Fibroblast of skin of left quadriceps (primary cell): Measurements from ENCODE around the gene HOXC4.

ENCODE experiments used
- DNase-seq, 2 experiments: peaks; one replicate each; pipeline ENCODE4 v3.0.0-alpha.2; 2013; ENCODE audit warnings: low read depth in 2 of 2

The HOXC4 gene

DNA sequence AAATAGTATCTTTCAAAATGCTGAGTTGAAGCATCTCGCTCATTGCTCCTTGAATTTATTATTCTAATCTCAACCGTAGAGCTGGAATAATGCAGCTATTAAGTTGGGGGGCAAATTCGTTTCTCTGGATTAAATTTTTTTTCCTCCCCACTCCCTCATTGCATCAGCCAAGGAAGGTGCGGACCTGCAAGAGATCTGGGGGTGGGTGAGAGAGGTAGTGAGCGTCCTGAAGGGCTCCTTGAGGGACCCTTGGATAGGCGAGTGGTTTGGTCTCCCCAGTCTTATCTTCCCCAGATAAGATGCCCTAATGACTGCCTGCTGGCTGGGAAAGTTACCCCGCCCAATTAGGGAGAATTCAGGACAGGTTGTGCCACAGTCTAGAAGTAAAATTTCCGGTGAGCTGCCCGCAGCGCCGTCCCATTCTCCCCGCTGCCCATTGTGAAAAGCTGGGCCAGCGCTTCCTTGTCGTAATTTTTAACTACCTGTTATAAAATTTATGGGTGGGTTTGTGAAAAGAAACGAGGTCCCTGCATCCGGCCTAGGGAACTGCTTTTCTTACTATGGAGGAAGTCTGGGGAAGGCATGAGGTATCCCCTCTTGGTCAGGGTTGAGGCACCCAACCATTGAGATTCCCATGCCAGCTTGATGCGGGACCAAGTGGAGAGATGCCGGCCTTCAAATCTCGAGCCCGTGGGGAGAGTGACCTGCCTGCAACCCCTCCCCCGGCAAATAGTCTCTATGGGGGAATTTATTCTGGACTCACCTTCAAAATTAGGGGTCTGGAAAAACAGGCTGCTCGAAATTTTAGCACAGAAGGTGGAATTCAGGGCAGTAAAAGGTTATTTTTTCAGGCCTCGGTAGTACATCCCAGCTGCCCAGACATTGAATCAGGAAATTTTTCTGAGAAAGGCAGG is 38.4 kb upstream of the HOXC4 start:
- DNase-seq, result no peak

GRCh38 chr12:54016051-54016450 is 37.6 kb upstream of the HOXC4 start:
- no peak for DNase-seq

- DNase-seq, result peak; percentile 94
Measured at GRCh38 chr12:54016478-54016964, 37.1 kb upstream of the HOXC4 start.

GRCh38 chr12:54017027-54017788 is 36.4 kb upstream of the HOXC4 start:
- DNase-seq, result no peak

DNA sequence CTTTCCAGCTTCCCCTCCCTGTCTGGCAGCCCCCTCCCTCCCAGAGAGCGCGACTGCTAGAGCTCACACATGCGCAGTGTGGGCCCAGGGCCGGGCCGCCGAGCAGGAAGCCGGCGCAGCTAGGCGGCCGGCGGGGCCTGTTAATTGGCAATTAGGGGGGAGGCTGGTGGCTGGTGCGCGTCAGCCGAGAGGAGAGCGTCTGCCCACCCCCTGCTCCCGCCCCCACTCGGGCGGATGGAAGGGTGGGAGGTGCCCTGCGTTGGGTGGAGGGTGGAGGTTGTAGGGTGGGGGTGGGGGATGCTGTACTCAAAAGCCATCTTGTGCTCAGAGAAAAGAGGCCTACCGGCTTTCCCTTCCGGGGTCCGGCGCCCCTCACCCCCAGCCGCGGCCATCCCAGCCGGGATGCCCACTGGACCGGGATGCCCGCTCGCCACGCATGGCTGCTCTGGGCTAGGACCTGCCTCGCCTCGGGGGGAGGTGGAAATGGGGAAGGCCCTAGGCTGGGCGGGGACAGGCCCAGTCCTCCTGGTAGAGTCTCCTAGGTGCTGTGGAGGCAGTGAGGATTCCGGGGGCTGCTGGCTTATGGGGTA is 35.7 kb upstream of the HOXC4 start:
- peak; percentile 96 for DNase-seq

DNA sequence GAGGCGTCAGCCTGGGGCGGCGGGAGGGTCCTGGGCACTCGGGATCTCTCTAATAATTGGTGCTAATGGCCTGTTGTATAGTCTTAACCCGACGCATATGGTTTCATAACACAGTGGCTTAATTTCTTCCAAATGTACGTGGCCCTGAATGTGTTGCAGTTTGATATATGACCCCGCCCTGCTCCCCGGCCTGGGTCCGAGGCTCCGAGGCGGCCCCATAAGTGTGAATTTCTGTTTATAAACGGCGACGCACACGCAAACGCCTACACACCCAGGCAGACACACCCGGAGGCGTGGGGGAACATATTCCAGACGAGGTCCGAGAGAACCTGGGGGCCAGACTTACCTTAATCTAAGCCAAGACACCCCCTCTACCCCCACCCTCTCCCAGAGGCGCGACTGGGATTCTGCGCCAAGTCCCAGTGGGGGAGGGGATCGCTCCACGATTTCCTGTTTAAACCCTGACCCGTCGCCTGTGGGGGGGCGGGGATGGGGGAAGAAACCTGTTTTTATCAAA is 35.1 kb upstream of the HOXC4 start:
- DNase-seq, result peak in 1 of 2 experiments; percentile 58

DNA sequence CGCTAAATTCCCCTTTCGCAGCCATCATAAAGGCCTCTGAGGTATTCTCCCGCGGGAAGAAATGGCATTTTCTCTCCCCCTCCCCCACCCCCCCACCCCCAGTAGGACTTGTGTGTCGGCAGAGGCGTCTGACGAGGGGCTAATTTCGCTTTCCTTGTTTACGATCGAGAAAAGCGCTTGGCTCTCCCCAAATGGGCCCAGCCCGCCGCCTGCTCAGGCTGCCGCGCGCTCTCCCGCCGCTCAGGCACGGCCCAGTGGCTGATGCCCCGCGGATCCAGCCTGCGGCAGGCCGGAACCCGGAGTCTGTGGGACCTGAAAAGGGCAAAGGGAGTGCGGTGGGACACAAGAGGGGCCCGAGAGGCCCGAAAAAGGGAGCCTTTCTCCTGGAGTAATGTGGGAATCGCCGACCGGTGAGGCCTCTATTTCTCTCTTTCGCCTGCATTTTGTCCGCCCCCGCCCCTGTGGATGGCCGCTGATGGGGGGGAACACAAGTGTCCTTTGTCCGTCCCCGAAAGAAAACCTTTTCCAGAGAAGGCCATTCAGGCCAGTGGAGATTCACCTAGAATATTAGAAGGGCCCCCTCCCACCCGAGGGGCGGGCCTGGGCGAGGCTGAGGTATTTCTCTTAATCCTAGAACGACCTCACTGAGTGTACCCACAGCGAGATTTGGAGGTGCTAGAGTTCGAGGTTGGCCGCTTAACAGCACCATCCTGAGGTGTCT is 34.4 kb upstream of the HOXC4 start:
- no peak for DNase-seq

- DNase-seq, result no peak
Measured at GRCh38 chr12:54019924-54020590, 33.6 kb upstream of the HOXC4 start.

DNA sequence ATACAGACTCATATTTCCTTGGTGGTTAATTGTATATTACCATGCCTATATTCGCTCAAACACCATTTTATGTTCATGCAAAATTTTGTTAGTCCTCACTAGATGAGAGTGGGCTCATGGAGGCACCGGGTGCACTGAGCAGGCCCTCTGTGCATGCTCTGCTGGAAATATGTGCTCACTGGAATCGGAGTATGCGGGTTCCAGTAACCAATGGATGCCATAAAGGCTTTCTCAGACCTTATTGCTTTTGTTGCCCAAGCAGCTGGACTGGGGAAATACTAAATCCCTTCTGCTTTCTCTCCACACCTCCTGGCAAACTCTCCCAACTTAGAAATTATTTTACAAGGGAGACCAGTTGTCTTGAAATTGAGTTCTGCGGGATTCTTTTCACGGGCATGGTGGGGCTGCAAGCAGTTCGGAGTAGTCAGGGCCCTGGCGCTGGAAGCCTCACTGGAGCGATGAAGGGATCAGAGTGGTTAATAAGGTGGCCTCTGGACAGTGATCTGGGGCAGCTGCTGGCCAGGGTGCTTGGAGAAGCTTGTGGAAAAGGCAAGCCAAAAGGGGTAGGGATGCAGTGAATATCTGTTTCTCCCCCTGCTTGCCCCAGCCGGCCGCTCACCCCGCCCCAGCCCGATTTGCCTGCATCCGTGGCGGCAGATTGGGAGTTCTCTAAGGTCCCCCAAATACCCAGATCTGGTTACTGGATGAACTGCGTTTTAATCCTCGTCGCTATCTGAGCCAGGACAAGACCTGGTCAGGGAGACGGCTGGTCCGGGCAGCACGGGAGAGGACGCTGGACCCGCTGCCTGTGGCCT is 32.8 kb upstream of the HOXC4 start:
- no peak for DNase-seq

DNA sequence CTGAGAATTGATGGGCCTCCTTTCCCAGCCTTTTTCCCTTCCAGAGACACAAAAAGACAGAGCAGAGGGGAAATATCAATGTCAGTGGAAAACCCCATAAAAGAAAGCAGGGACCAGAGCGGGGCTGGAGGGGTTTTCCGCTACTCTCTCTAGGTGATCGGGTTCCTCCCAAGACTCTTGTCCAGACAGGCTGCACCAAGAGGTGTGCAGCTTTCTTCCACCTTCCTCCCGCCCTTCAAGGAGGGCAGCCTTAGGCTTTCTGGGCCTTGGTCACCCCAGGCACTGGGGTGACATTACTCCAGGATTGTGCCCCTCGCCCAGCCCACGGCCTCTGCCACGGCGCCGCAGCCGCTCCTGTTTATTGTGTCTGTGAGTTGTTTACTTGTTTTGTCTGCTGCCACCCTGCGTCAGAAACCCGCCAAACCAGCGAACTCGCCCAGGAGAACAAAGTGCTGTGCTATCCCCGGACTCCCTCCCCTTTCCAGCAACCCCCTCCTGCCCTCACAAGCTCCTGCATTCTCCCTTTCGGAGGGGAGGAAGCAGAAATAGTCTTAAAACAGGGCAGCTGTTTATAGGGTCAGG is 32.1 kb upstream of the HOXC4 start:
- DNase-seq, result no peak

DNA sequence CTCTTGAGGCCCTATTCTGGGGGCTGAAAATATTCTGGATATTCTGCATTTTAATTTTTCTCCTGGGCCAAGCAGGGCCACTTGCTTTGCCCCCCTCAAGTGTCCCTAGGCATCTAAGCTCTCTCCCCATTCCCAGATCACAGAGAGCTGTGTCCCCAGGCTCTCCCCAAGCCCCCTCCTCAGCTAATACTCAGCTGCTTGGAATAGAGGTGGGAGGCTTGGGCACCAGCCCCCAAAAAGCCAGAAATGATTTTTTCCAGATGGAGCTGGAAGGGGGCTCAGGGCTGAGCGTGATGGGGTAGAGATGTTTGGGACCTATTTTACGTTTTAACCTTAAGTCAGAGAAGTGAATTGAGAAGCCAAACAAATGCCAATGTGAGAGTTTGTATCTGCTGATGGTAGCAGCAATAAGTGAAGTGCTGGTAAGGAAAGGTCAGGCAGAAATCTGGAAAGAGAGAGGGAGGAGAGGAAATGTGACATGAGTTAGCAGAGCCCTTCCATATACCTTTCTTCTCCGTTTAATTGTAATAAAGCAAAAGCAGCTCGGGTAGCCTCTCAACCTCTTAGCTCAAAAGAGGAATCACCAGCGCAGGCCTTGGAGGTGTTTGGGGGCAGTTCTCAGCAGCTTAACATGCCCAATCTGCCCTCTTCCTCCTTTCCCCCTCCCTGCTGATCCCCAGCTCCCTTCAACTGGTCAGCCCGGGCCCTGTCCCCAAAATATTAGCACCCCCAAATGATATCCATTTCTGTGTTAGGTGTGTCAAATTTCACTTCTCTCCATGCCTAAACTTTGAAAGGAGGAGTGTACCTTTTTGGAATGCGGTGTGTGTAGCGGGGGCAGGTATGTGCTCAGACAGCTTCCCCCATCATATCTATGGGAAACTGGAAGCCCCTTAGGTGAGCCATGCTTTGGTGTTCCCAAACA is 30.4 kb upstream of the HOXC4 start:
- no peak for DNase-seq

DNA sequence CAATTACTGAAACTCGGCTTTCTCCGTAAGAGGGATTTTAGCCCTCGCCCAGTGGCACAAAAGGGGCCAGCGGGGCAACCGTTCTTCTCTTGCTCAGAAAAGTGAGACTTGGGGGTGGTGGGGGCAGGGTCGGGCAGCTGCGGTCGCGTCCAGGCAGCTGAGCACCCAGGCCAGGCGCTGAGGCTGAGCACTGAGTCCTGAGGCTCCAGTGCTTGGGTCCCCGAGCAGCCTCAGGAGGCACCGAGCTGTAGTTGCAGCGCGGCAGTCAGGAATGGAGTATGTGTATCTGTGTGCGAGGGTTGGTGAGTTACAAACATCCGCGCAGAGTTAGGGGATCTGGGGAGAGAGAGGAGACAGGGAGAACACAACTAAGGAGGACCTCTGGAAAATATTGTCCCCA is 29.5 kb upstream of the HOXC4 start:
- DNase-seq, result no peak

GRCh38 chr12:54024581-54025305 is 28.9 kb upstream of the HOXC4 start:
- DNase-seq, result no peak

GRCh38 chr12:54025499-54026405 is 27.9 kb upstream of the HOXC4 start:
- no peak for DNase-seq

- DNase-seq, result no peak
Measured at GRCh38 chr12:54026640-54027441, 26.8 kb upstream of the HOXC4 start.

DNA sequence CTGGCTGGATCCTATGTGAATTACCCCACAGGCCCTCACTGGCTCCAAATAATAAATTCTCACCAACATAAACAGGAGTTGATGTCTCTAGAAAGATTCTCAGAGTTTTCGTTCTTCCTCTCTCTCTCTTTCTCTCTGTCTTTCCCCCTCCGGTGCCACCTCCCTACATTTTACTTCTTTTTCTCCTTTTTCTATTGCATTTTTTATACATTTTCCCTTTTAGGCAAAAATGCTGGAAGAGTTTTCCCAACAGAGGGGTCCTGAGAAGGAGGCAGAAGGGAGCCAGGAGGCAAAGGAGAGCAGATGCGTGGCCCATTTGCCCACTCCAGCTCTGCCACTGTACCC is 26.2 kb upstream of the HOXC4 start:
- DNase-seq, result no peak
